HG02870 (cell line): Measurements from ENCODE around the gene ITM2C.
A peak's percentile ranks its signal among the peaks of the same experiment; 100 is the strongest.

Experiments used
- ATAC-seq: cut with Tn5 transposase; IDR thresholded peaks from one replicate; pipeline ENCODE4 v1.9.1; 2021; ENCODE audit warnings: mild to moderate bottlenecking, moderate library complexity; ENCODE audit not compliant: unreplicated experiment

ITM2C gene

GRCh38 chr2:230891064-230891463, 26.3 kb downstream of the ITM2C start:
- ATAC-seq, result no peak

- ATAC-seq, result no peak
Measured at GRCh38 chr2:230891509-230891908, 26.8 kb downstream of the ITM2C start.

- peak; percentile 62 for ATAC-seq
Measured at GRCh38 chr2:230893338-230893737, 28.6 kb downstream of the ITM2C start.

- peak; percentile 37 for ATAC-seq
Measured at GRCh38 chr2:230893841-230894781, 29.4 kb downstream of the ITM2C start.

GRCh38 chr2:230895536-230896345, 31.0 kb downstream of the ITM2C start:
- ATAC-seq, result no peak

- ATAC-seq, result no peak
Measured at GRCh38 chr2:230896346-230897115, 31.8 kb downstream of the ITM2C start.

GRCh38 chr2:230898016-230898712, 33.4 kb downstream of the ITM2C start:
- no peak for ATAC-seq

GRCh38 chr2:230898713-230899091, 34.0 kb downstream of the ITM2C start:
- ATAC-seq, result no peak

- no peak for ATAC-seq
Measured at GRCh38 chr2:230899287-230899686, 34.5 kb downstream of the ITM2C start.

GRCh38 chr2:230899786-230900185, 35.0 kb downstream of the ITM2C start:
- no peak for ATAC-seq

GRCh38 chr2:230900336-230900995, 35.7 kb downstream of the ITM2C start:
- no peak for ATAC-seq

- no peak for ATAC-seq
Measured at GRCh38 chr2:230901006-230901405, 36.3 kb downstream of the ITM2C start.

- peak; percentile 65 for ATAC-seq
Measured at GRCh38 chr2:230902180-230902899, 37.6 kb downstream of the ITM2C start.

- no peak for ATAC-seq
Measured at GRCh38 chr2:230903231-230904150, 38.7 kb downstream of the ITM2C start.

GRCh38 chr2:230904856-230905447, 40.2 kb downstream of the ITM2C start:
- ATAC-seq, result no peak

- no peak for ATAC-seq
Measured at GRCh38 chr2:230905448-230906421, 41.0 kb downstream of the ITM2C start.
